Measurements from ENCODE around the gene ZNF37A.
"Not testable (repeated sequence)": the region's sequence is repeated elsewhere in the genome, so short reads cannot be mapped to it uniquely, and the experiment has no call there.

The ZNF37A gene

DNA sequence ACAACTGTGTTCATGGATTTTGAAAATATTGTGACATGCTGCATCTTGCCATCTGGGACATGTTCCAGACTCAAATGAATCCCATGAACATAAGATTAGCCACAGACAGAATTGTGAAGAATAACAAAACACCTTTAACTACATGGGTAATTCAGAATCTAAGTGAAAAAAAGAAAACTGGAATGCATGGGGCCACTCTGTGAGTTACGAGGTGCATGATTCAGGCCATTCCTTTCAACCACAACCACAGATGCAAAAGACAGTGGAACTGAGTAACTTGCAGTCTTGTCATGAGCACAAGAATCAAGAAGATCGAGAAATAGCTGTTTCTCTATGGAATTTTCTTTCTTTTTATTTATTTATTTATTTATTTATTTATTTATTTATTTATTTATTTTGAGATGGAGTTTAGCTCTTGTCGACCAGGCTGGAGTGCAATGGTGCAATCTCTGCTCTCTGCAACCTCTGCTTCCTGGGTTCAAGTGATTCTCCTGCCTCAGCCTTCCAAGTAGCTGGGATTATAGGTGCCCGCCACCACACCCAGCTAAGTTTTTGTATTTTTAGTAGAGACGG lies 56.8 kb downstream of the ZNF37A start:
- DNase-seq = not testable (repeated sequence)

DNA sequence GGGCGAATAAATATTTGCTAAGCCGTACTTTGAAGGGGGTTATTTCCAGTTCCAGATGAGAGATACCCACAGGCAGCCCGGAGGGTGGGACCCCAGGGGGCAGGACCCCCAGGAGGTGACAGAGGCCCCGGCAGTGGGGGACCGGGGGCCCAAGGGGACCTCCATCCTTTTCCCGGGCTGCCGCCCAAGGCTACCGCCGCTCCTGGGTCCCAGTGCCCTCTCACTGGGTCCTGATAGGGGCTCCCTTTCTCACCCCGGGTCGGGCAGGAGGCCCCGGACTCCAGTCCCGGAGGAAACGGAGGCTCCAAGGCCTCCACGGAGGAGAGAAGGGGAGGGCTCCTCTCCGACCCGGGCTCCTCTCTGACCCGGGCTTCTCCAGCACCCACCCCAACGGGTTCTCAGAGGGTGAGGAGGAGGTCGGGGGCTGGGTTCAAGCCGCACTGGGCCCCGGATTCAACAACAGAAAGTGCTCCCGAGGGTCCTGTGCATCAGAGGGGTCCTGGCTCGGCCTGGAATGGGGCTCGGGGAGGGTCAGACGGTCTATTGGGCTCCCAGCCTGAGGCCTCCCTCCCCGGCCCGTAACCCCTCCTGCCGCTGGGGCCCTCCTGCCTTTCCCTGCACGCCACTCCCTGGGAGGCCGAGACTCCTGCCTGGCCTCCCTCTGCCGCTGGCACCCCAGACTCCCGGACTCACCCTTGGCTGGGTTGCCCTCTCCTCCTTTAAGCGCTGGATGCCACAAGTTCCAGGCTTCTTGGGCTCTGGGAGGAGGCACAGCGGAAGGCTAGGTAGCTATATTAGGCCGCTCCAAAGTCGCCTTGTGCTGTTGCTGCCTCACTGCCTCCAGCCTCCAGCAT lies 62.5 kb downstream of the ZNF37A start:
- DNase-seq = no peak

DNA sequence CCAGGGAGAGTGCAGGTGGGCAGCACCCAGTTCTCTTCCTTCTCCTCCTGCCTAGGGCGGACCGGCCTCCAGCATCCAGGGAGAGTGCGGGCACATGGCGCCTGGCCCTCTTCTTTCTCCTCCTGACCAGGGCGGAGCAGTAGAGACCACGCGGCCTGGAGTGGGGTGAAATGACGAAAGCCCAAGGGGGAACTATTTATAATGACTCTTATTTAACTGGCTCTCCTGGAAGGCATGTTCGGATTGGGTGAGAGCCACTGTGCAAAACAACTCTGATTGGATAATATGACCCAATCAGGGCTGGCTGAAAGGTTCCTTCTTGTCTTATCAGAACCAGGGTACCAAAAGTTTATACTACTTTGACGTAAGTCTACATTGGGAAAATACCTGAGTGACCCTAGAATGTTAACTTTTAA lies 63.1 kb downstream of the ZNF37A start:
- DNase-seq = no peak

DNA sequence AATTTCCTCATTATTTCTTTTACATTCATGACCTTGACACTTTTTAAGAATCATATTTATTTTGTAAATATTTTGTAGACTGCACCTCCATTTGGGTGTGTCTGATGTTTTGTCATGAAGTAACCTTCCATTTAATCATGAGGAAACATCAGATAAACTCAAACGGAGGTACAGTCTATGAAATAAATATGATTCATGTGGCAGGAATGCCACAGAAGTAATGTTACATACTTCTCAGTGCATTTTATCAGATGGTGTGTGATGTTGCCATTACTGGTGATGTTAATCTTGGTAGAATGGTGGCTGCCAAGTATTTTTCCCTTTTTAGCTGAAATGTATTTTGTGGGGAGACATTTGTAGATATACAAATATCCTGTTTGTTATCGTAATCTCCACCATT lies 64.9 kb downstream of the ZNF37A start:
- no peak for DNase-seq

DNA sequence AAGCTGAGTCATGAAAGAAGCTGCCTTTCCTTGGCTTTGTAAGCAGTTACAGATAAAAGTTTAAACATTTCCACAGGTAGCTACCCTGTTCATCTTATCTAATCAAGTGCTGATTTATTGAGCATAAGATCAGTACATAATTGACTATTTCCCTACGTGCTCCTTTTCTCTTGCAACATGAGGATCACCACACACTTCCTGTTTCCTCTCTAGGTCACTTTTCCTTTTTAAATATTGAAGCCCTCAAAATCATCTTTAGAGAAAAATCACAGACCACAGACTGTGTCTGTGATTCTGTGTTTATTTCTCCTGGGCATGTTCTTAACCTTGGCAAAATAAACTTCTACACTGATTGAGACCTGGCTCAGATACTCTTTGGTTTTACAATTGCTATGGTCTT lies 69.5 kb downstream of the ZNF37A start:
- no peak for DNase-seq

DNA sequence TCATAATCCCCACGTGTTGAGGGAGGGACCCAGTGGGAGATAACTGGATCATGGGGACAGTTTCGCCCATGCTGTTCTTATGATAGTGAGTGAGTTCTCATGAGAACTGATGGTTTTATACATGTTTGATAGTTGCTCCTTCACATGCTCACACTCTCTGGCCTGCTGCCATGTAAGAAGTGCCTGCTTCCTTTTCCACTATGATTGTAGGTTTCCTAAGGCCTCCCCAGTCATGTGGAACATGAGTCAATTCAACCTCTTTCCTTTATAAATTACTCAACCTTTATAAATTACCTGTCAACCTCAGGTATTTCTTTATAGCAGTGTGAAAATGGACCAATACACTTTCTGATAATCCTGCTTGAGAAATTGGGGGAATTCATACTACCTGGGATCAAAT lies 80.2 kb downstream of the ZNF37A start:
- DNase-seq = no peak

DNA sequence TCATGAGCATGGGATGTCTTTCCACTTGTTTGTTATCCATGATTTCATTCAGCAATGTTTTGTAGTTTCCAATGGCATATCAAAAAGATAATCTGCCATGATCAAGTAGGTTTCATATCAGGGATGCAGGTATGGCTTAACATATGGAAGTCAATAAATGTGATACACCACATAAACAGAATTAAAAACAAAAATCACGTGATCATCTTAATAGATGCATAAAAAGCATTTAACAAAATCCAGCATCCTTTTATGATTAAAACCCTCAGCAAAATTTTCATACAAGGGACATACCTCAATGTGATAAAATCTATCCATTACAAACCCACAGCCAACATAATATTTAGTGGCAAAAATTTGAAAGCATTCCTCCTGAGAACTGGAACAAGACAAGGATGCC lies 90.3 kb downstream of the ZNF37A start:
- no peak for DNase-seq

Data from T-helper 2 cell (primary cell).